IMR-90 (cell line): ENCODE data around the gene TSG101. TPM values are rescaled to one million over a fixed set of nuclear protein-coding genes. Genes with fewer than 3 reads are reported as not detected.

ENCODE experiments used
- ATAC-seq: fragments of 200-7000 bp; cut with Tn5 transposase; 2 replicates; pipeline ENCODE4 v1.9.1; 2020; ENCODE audit warnings: low read depth, mild to moderate bottlenecking, moderate library complexity
- BruUV-seq: library from RNA; stranded (reverse); fragments of 400-500 nt; replicated peaks from 2 replicates; lab custom pipeline; 2021; lab: Mats Ljungman, UMichigan
- CTCF ChIA-PET: fragments of 300-600 bp; formaldehyde crosslinking; extraction: SDS; loops from one replicate; lab custom pipeline; 2021; ENCODE audit warnings: antibody characterized with exemption; lab: Yijun Ruan, JAX
- POLR2A ChIA-PET: fragments of 300-600 bp; sonication (Branson Sonifier 250); formaldehyde crosslinking; loops from one replicate; lab custom pipeline; 2022; ENCODE audit warnings: antibody characterized with exemption; ENCODE audit not compliant: unreplicated experiment; lab: Charles Lee
- DNase-seq: peaks from one replicate; pipeline ENCODE4 v3.0.0; 2013
- H2AFZ ChIP-seq: replicated peaks from 2 replicates; pipeline ENCODE3; 2013; ENCODE audit warnings: low read length, mild to moderate bottlenecking; ENCODE audit not compliant: poor library complexity
- H2AK5ac ChIP-seq: 2 replicates; pipeline ENCODE4 v1.6.1; 2013; ENCODE audit warnings: low read depth, low read length, inconsistent platforms
- H2AK9ac ChIP-seq: replicated peaks from 2 replicates; pipeline ENCODE3; 2013; ENCODE audit warnings: mild to moderate bottlenecking, low read depth, low read length, moderate library complexity; ENCODE audit not compliant: poor library complexity
- H2BK120ac ChIP-seq: 2 replicates; pipeline ENCODE4 v1.6.1; 2013; ENCODE audit warnings: low read depth, low read length, inconsistent platforms
- H2BK15ac ChIP-seq: 3 replicates; pipeline ENCODE4 v1.6.1; 2013; ENCODE audit warnings: low read depth, low read length, inconsistent platforms
- H2BK20ac ChIP-seq: 2 replicates; pipeline ENCODE4 v1.6.1; 2013; ENCODE audit warnings: low read depth, mild to moderate bottlenecking, inconsistent platforms, low read length, moderate library complexity
- H2BK5ac ChIP-seq: 2 replicates; pipeline ENCODE4 v1.6.1; 2013; ENCODE audit warnings: mild to moderate bottlenecking, low read depth, low read length, inconsistent platforms; ENCODE audit not compliant: poor library complexity, severe bottlenecking
- H3K14ac ChIP-seq: replicated peaks from 2 replicates; pipeline ENCODE4 v1.6.1; 2013; ENCODE audit warnings: low read depth, low read length, inconsistent platforms
- H3K18ac ChIP-seq: 2 replicates; pipeline ENCODE4 v1.6.1; 2013; ENCODE audit warnings: low read depth, low read length, control low read depth
- H3K23ac ChIP-seq: 2 replicates; pipeline ENCODE4 v1.6.1; 2013; ENCODE audit warnings: low read depth, low read length, inconsistent platforms
- H3K27ac ChIP-seq: 2 replicates; pipeline ENCODE4 v1.5.1; 2013; ENCODE audit warnings: mild to moderate bottlenecking, control low read depth, low read length; ENCODE audit not compliant: insufficient read depth
- H3K27me3 ChIP-seq: 2 replicates; pipeline ENCODE4 v1.6.1; 2013; ENCODE audit warnings: low read length; ENCODE audit not compliant: control insufficient read depth, insufficient read depth
- H3K36me3 ChIP-seq: 2 replicates; pipeline ENCODE4 v1.6.1; 2013; ENCODE audit warnings: low read length, mixed read lengths; ENCODE audit not compliant: control insufficient read depth, insufficient read depth
- H3K4ac ChIP-seq: 2 replicates; pipeline ENCODE4 v1.6.1; 2013; ENCODE audit warnings: low read depth, low read length, inconsistent platforms
- H3K4me1 ChIP-seq: 2 replicates; pipeline ENCODE4 v1.6.1; 2013; ENCODE audit warnings: low read length, mixed read lengths; ENCODE audit not compliant: control insufficient read depth, insufficient read depth
- H3K4me2 ChIP-seq: 2 replicates; pipeline ENCODE4 v1.6.1; 2013; ENCODE audit warnings: low read depth, mild to moderate bottlenecking, control low read depth, low read length, moderate library complexity
- H3K4me3 ChIP-seq: 2 replicates; pipeline ENCODE4 v1.5.1; 2013; ENCODE audit warnings: low read depth, mild to moderate bottlenecking, control low read depth, low read length, moderate library complexity; ENCODE audit not compliant: insufficient read depth
- H3K56ac ChIP-seq: 2 replicates; pipeline ENCODE4 v1.6.1; 2013; ENCODE audit warnings: low read length, inconsistent platforms; ENCODE audit not compliant: insufficient read depth; ENCODE audit errors: extremely low read depth
- H3K79me1 ChIP-seq, 2 experiments: 2 replicates each; pipeline ENCODE4 v1.6.1; 2013; ENCODE audit warnings: low read length in 2 of 2, inconsistent platforms in 1 of 2, low read depth in 1 of 2
- H3K9ac ChIP-seq: 2 replicates; pipeline ENCODE4 v1.6.1; 2013; ENCODE audit warnings: low read depth, low read length, control low read depth
- H3K9me1 ChIP-seq: 2 replicates; pipeline ENCODE4 v1.6.1; 2013; ENCODE audit warnings: low read length, inconsistent platforms; ENCODE audit not compliant: insufficient read depth
- H3K9me3 ChIP-seq: 2 replicates; pipeline ENCODE4 v1.6.1; 2013; ENCODE audit warnings: low read length; ENCODE audit not compliant: control insufficient read depth, insufficient read depth
- H4K20me1 ChIP-seq: 2 replicates; pipeline ENCODE4 v1.6.1; 2013; ENCODE audit warnings: low read length, inconsistent platforms; ENCODE audit not compliant: insufficient read depth
- H4K5ac ChIP-seq: 2 replicates; pipeline ENCODE4 v1.6.1; 2013; ENCODE audit warnings: mild to moderate bottlenecking, low read depth, low read length, control low read depth
- H4K8ac ChIP-seq, 2 experiments: 2 replicates each; pipeline ENCODE4 v1.6.1; 2013; ENCODE audit warnings: low read depth in 2 of 2, low read length in 2 of 2, control low read depth in 1 of 2, inconsistent platforms in 1 of 2
- H4K91ac ChIP-seq: 2 replicates; pipeline ENCODE4 v1.6.1; 2013; ENCODE audit warnings: low read depth, low read length, inconsistent platforms; ENCODE audit not compliant: insufficient read depth
- BHLHE40 ChIP-seq: fragments of 150-350 bp; IDR thresholded peaks from 2 replicates; pipeline ENCODE4 v1.6.1; 2016; ENCODE audit warnings: mild to moderate bottlenecking, low read depth, low read length
- CEBPB ChIP-seq: IDR thresholded peaks from 2 replicates; pipeline ENCODE4 v1.6.1; 2012; ENCODE audit warnings: low read depth, low read length, improper control_type of control experiment
- CHD1 ChIP-seq: IDR thresholded peaks from 2 replicates; pipeline ENCODE4 v1.6.1; 2012; ENCODE audit warnings: low read depth, low read length, improper control_type of control experiment
- POLR2A ChIP-seq: IDR thresholded peaks from 2 replicates; pipeline ENCODE4 v1.6.1; 2012; ENCODE audit warnings: mild to moderate bottlenecking, low read depth, low read length
- RAD21 ChIP-seq: IDR thresholded peaks from 2 replicates; pipeline ENCODE4 v1.6.1; 2012; ENCODE audit warnings: low read length, improper control_type of control experiment
- WGBS, 2 experiments: methylation state at CpG; one replicate each; pipeline versions ENCODE4 v1.1.5 to v1.1.7; 2013; ENCODE audit warnings: missing lambda C conversion rate in 2 of 2; ENCODE audit not compliant: insufficient read length in 1 of 2; ENCODE audit errors: extremely low coverage in 2 of 2; 5-methylcytosine and 5-hydroxymethylcytosine counted together
- dilution Hi-C: fragments of 300-500 bp; cut with HindIII; formaldehyde crosslinking; loops from one replicate; pipeline ENCODE4 v1.14.3; 2018; ENCODE audit warnings: low sequenced_read_pairs; ENCODE audit not compliant: unreplicated experiment
- in situ Hi-C: fragments of 300-500 bp; cut with MboI; formaldehyde crosslinking; loops from 3 replicates; pipeline ENCODE4 v1.14.3; 2019; ENCODE audit warnings: low sequenced_read_pairs, inconsistent platforms, mixed read lengths
- intact Hi-C: fragments of 100-400 bp; cut with micrococcal nuclease; formaldehyde crosslinking; loops from 2 replicates; pipeline ENCODE4 v1.10.0; 2022
- polyA plus RNA-seq, 3 experiments: library from polyadenylated mRNA; depleted of rRNA; stranded (reverse); fragments of >200 nt; gene quantifications; 2 replicates each; pipeline ENCODE4 v1.2.3, GENCODE V29; 2012; ENCODE audit warnings: low replicate concordance in 1 of 3
- total RNA-seq: library from RNA; depleted of rRNA; stranded (reverse); fragments of >200 nt; gene quantifications from 2 replicates; pipeline ENCODE4 v1.2.3, GENCODE V29; 2012
- TF ChIP-seq, protein P1 (sequence below): conservative IDR thresholded peaks from 2 replicates; pipeline ENCODE4 v1.5.1; 2012; ENCODE audit warnings: mild to moderate bottlenecking, low read depth, low read length, improper control_type of control experiment
- TF ChIP-seq, protein P2 (sequence below): fragments of 150-350 bp; IDR thresholded peaks from 2 replicates; pipeline ENCODE4 v1.6.1; 2016; ENCODE audit warnings: low read depth, mild to moderate bottlenecking, low read length, moderate library complexity, borderline replicate concordance

Gene TSG101
- total and polyA plus RNA-seq, 2 of the 4 experiments (the other 2 are of a cell fraction): 67.4 to 113 TPM

DNA sequence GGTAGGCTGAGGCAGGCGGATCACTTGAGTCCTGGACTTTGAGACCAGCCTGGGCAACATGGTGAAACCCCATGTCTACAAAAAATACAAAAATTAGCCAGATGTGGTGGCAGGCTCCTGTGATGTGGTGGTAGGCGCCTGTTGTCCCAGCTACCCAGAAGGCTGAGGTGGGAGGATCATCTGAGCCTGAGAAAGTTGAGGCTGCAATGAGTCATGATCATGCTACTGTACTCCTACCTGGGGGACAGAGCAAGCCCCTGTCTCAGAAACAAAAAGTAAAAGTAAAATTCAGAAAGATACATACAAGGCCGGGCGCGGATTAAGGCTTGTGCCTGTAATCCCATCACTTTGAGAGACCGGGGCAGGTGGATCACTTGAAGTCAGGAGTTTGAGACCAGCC lies 64.8 kb downstream of the TSG101 start:
- H3K14ac ChIP-seq: no peak overlapping the region
- no peak overlapping the region for H2BK20ac ChIP-seq
- no peak overlapping the region for H4K91ac ChIP-seq
- H3K27me3 ChIP-seq: peaks cover 1% of the 10 kb centered on the region; the same call in 1 of the 2 replicates
- H4K5ac ChIP-seq: no peak overlapping the region
- H3K4me2 ChIP-seq: no peak overlapping the region
- TF ChIP-seq CHD1: no peak
- TF ChIP-seq RAD21: no peak
- TF ChIP-seq CEBPB: no peak
- TF ChIP-seq BHLHE40: no peak
- TF ChIP-seq, protein P1, sequence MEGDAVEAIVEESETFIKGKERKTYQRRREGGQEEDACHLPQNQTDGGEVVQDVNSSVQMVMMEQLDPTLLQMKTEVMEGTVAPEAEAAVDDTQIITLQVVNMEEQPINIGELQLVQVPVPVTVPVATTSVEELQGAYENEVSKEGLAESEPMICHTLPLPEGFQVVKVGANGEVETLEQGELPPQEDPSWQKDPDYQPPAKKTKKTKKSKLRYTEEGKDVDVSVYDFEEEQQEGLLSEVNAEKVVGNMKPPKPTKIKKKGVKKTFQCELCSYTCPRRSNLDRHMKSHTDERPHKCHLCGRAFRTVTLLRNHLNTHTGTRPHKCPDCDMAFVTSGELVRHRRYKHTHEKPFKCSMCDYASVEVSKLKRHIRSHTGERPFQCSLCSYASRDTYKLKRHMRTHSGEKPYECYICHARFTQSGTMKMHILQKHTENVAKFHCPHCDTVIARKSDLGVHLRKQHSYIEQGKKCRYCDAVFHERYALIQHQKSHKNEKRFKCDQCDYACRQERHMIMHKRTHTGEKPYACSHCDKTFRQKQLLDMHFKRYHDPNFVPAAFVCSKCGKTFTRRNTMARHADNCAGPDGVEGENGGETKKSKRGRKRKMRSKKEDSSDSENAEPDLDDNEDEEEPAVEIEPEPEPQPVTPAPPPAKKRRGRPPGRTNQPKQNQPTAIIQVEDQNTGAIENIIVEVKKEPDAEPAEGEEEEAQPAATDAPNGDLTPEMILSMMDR: no peak
- TF ChIP-seq, protein P2, sequence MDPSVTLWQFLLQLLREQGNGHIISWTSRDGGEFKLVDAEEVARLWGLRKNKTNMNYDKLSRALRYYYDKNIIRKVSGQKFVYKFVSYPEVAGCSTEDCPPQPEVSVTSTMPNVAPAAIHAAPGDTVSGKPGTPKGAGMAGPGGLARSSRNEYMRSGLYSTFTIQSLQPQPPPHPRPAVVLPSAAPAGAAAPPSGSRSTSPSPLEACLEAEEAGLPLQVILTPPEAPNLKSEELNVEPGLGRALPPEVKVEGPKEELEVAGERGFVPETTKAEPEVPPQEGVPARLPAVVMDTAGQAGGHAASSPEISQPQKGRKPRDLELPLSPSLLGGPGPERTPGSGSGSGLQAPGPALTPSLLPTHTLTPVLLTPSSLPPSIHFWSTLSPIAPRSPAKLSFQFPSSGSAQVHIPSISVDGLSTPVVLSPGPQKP: no peak
- no peak for TF ChIP-seq POLR2A
- H4K8ac ChIP-seq: no peak overlapping the region
- dilution Hi-C loops (no loop called here), in situ Hi-C loops (no loop called here), intact Hi-C loops (no loop called here)
- no peak overlapping the region for H2BK120ac ChIP-seq
- H3K9me1 ChIP-seq: no peaks in the 10 kb centered on the region
- H3K9ac ChIP-seq: no peak overlapping the region
- ATAC-seq: no peak
- H3K56ac ChIP-seq: no peak overlapping the region
- POLR2A ChIA-PET: no interaction called here
- H3K4me1 ChIP-seq: no peaks in the 10 kb centered on the region
- no peak overlapping the region for H3K18ac ChIP-seq
- no peak overlapping the region for H2BK15ac ChIP-seq
- no peak for DNase-seq
- no peak overlapping the region for H2BK5ac ChIP-seq
- no peaks in the 10 kb centered on the region for H3K9me3 ChIP-seq
- no peak overlapping the region for H2AK5ac ChIP-seq
- H3K23ac ChIP-seq: no peak overlapping the region
- H4K20me1 ChIP-seq: no peaks in the 10 kb centered on the region
- H2AFZ ChIP-seq: no peak overlapping the region
- H3K27ac ChIP-seq: no peak overlapping the region
- H3K79me1 ChIP-seq: no peaks in the 10 kb centered on the region
- WGBS, 2 experiments: 96% methylated on average over 4 of the region's 6 CpGs; no CpG with 5 or more reads in 1 of the 2 experiments
- no peak overlapping the region for H2AK9ac ChIP-seq
- no peaks in the 10 kb centered on the region for H3K36me3 ChIP-seq
- no TSS peak for BruUV-seq
- H3K4ac ChIP-seq: no peak overlapping the region
- H3K4me3 ChIP-seq: no peak overlapping the region
- CTCF ChIA-PET: no interaction called here
